Small intestine (tissue), 7 donors: ENCODE results near the gene CHRNA10. TPM values are rescaled to one million over a fixed set of nuclear protein-coding genes. Genes with fewer than 3 reads are reported as not detected.
A peak's percentile ranks its signal among the peaks of the same experiment; 100 is the strongest.
"Not testable (repeated sequence)": the region's sequence is repeated elsewhere in the genome, so short reads cannot be mapped to it uniquely, and the experiment has no call there.

Experiments
- DNase-seq, 2 donors: peaks; one replicate each; pipeline versions ENCODE4 v3.0.0 to v3.0.0-alpha.2; 2013
- FAIRE-seq: peaks from 2 replicates; lab custom pipeline; 2012; peaks lifted over from hg19 to GRCh38; lab: Jason Lieb, UNC
- H3K27ac ChIP-seq, 3 donors: one replicate each; pipeline ENCODE4 v1.5.1; 2013; ENCODE audit warnings: low read length in 2 of 3, mild to moderate bottlenecking in 2 of 3, control low read depth in 1 of 3, inconsistent platforms in 1 of 3, low read depth in 1 of 3, moderate library complexity in 1 of 3
- H3K27me3 ChIP-seq, 3 donors: one replicate each; pipeline ENCODE4 v1.6.1; 2013; ENCODE audit warnings: low read length in 3 of 3, inconsistent platforms in 1 of 3; ENCODE audit not compliant: control insufficient read depth in 3 of 3, insufficient read depth in 3 of 3
- H3K36me3 ChIP-seq, 3 donors: one replicate each; pipeline ENCODE4 v1.6.1; 2013; ENCODE audit warnings: low read length in 3 of 3, inconsistent platforms in 1 of 3, low read depth in 1 of 3, mild to moderate bottlenecking in 1 of 3, moderate library complexity in 1 of 3; ENCODE audit not compliant: control insufficient read depth in 3 of 3, insufficient read depth in 2 of 3
- H3K4me1 ChIP-seq, 3 donors: one replicate each; pipeline ENCODE4 v1.6.1; 2013; ENCODE audit warnings: low read length in 2 of 3, inconsistent platforms in 1 of 3, low read depth in 1 of 3, mild to moderate bottlenecking in 1 of 3, moderate library complexity in 1 of 3; ENCODE audit not compliant: control insufficient read depth in 3 of 3, insufficient read depth in 2 of 3
- H3K4me3 ChIP-seq, 3 donors: one replicate each; pipeline ENCODE4 v1.5.1; 2013; ENCODE audit warnings: low read length in 3 of 3, control low read depth in 1 of 3, inconsistent platforms in 1 of 3, low read depth in 1 of 3, mild to moderate bottlenecking in 1 of 3, moderate library complexity in 1 of 3
- H3K9me3 ChIP-seq, 2 donors: one replicate each; pipeline ENCODE4 v1.6.1; 2013; ENCODE audit warnings: low read depth in 1 of 2, low read length in 1 of 2; ENCODE audit not compliant: control insufficient read depth in 2 of 2, insufficient read depth in 1 of 2
- WGBS, 3 donors: extraction: QIAGEN DNeasy Blood & Tissue Kit; methylation state at CpG; one replicate each; pipeline ENCODE4 v1.1.7; 2013; 5-methylcytosine and 5-hydroxymethylcytosine counted together
- polyA plus RNA-seq, 4 donors: library from polyadenylated mRNA; stranded (reverse) in 3 of 4; unstranded in 1 of 4; fragments of 200-250 nt in 3 of 4; fragments of 120-200 nt in 1 of 4; gene quantifications; one replicate each; pipeline versions ENCODE4 v1.2.1 to v1.2.3, GENCODE V29; 2013
- donor health status: healthy with polysubstance abuse.
- donor health status: control.
- donor health status: control.
- donor health status: Bipolar disorder and iron deficiency.
- donor health status: healthy.

CHRNA10 gene
- polyA plus RNA-seq, 4 donors, result 1.0 to 2.7 (median 1.7) TPM

DNA sequence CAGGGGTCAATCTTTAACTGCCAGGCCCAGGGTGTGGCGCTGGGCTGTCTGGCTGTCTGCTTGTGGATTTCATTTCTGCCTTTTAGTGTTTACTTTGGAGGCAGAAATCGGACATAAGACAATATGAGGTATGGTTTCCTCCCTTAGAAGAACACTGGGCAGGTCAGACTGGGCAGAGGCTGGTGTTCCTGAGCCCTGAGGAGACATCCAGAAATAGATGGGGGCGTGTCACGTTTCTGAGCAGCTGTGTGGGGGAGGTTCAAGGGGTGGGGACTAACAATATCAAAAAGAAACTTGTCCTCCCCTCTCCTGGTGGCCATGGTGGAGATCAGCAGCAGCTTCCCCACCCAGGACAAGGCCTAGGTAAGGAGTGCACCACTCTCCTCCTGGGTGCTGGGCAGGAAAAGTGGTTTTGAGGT lies 26.4 kb downstream of the CHRNA10 start, which contains the start of gene ART1:
TSS of gene ART1 (plus strand) at position 312 of the 419 bp plus-strand sequence. CDS start 14,086 bp downstream, outside the sequence.
- WGBS, 3 donors, result 44 to 62% (median 60%) methylated on average over 4 of the region's 4 CpGs
- H3K27ac ChIP-seq, result no peak within 1 kb of the TSS
- no peak for FAIRE-seq

GRCh38 chr11:3643102-3643546 lies 28.1 kb downstream of the CHRNA10 start:
- not testable (repeated sequence) for DNase-seq, H3K27me3 ChIP-seq, H3K27ac ChIP-seq, H3K36me3 ChIP-seq, H3K9me3 ChIP-seq, FAIRE-seq
- H3K4me1 ChIP-seq, result peaks cover 0 to 11% (median 2%) of the 10 kb centered on the region in 3 donors
- peak overlapping the region in 1 of 3 donors; percentile 58 for H3K4me3 ChIP-seq
- 6 to 40% (median 37%) methylated on average over 10 to 11 of the region's 11 CpGs for WGBS, 3 donors

More for the DNA sequence above, 26.4 kb downstream of the CHRNA10 start, which contains the start of gene ART1:
- Histone ChIP-seq H3K36me3 (no peaks in the 10 kb centered on the region), H3K9me3 (no peaks in the 10 kb centered on the region), H3K4me1 (peaks cover 0 to 11% (median 2%) of the 10 kb centered on the region in 3 donors), H3K27me3 (peaks cover 0 to 23% (median 2%) of the 10 kb centered on the region in 3 donors), H3K4me3 (no peak within 1 kb of the TSS)
- peak in 1 of 2 donors; percentile 11 for DNase-seq

DNA sequence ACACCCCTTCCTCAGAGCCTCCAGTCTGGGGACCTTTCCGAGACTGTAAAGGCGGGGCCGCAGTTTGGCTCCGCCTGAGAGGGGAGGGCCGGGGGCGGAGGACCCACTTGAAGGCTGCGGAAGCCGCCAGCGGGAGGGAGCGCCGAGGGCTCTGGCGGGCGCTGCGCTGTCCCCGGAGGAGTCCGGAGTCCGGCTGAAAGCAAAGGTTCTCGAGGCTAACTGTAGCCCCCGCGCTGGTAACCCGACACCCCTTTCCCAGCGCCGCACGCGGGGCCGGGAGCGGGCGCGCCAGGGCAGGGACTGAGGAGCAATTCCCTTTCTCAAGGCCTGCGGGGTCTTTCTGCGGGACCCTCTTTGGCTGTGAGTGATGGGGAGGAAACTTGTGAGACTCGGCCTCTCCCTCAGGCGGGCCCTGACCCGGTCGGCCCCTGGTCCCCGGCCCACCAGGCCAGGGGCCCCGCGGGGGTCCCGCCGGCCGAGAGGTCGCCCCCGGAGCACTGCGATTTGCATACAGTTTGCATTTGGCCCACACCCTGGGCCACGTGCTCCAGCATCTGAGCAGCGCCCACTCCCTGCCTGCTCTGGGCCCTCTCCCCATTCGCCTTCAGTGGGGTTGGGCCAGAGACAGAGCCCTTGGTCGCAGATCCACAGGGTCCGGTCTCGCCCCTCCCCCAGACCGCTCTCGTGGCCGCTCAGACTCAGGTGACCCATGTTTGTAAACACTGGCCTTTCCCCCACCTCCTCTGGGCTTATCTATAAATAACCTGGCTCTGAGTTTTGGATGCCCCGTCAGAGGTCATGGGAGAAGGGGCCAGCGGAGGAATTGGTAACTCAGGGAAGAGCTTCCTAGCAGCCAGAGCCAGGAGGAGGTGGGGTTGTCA lies 28.9 kb downstream of the CHRNA10 start:
- no peak for FAIRE-seq
- DNase-seq, result peak; percentile 68 to 79
- H3K4me3 ChIP-seq, result peak overlapping the region; percentile 19 to 58 (median 21)
- no peaks in the 10 kb centered on the region for H3K9me3 ChIP-seq
- no peaks in the 10 kb centered on the region for H3K36me3 ChIP-seq
- H3K27ac ChIP-seq, result no peak overlapping the region
- H3K27me3 ChIP-seq, result peaks cover 0 to 9% (median 2%) of the 10 kb centered on the region in 3 donors
- WGBS, 3 donors, result 1 to 4% (median 1%) methylated on average over 32 to 55 of the region's 55 CpGs
- H3K4me1 ChIP-seq, result peaks cover 0 to 11% (median 2%) of the 10 kb centered on the region in 3 donors

DNA sequence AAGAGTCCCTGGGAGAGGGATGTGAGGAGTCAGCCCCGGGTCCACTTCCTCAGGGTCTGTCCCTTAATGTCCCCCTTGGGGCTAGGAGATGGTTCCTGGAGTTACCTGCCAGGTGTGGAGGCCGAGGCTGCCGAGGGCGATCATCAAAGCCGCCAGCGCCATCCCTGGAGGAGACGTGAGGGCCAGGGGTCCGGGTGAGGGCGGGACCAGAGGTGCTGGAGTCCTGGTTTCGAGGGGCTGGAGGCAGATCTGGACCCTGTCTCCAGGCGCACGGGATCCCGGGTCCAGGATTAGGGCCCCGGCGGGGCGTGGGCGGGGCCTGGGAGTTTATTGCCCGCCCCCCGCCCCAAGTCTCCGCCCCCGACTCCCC lies 29.5 kb downstream of the CHRNA10 start, which contains the start of gene ART5:
TSS of gene ART5 (minus strand) at position 292 of the 370 bp plus-strand sequence. CDS start at position 162, 130 bp downstream.
- H3K27ac ChIP-seq, result no peak within 1 kb of the TSS
- H3K4me3 ChIP-seq, result peak within 1 kb of the TSS; percentile 19 to 58 (median 21)
- no peak for DNase-seq
- WGBS, 3 donors, result 12 to 14% (median 14%) methylated on average over 19 to 21 of the region's 21 CpGs
- no peaks in the 10 kb centered on the region for H3K9me3 ChIP-seq
- no peaks in the 10 kb centered on the region for H3K36me3 ChIP-seq
- FAIRE-seq, result no peak
- peaks cover 0 to 11% (median 2%) of the 10 kb centered on the region in 3 donors for H3K4me1 ChIP-seq
- H3K27me3 ChIP-seq, result peaks cover 0 to 9% (median 2%) of the 10 kb centered on the region in 3 donors

DNA sequence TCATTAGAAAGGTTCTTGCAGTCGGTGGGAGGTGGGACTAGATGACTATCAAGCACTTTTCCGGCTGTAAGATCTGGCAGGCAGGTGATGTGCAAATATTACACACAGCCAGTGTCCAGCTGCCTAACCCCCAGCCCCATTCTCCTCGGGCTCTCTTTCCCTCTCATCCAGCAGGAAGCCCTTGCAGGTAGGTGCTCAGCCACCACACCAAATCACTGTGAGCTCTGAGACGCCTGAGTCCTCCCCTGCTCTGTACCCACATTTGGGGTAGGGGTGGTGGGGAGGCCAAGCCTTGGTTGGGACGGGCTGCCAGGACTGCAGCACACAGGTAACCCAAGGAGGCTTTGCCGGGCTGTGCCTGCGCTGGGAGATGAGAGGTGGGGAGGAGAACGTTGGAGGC lies 30.0 kb downstream of the CHRNA10 start:
- Histone ChIP-seq H3K9me3 (no peaks in the 10 kb centered on the region), H3K36me3 (no peaks in the 10 kb centered on the region), H3K27me3 (peaks cover 0 to 6% (median 2%) of the 10 kb centered on the region in 3 donors), H3K27ac (no peak overlapping the region), H3K4me1 (peaks cover 0 to 11% (median 2%) of the 10 kb centered on the region in 3 donors), H3K4me3 (no peak overlapping the region)
- FAIRE-seq (no peak), DNase-seq (no peak)
- WGBS, 3 donors, result 56 to 63% (median 60%) methylated on average over 8 of the region's 8 CpGs

GRCh38 chr11:3639841-3640240 lies 31.3 kb downstream of the CHRNA10 start:
- 92 to 96% (median 95%) methylated on average over 14 of the region's 14 CpGs for WGBS, 3 donors
- H3K36me3 ChIP-seq, result no peaks in the 10 kb centered on the region
- H3K4me1 ChIP-seq, result peaks cover 0 to 11% (median 2%) of the 10 kb centered on the region in 3 donors
- H3K9me3 ChIP-seq, result no peaks in the 10 kb centered on the region
- no peak overlapping the region for H3K27ac ChIP-seq
- H3K4me3 ChIP-seq, result no peak overlapping the region
- H3K27me3 ChIP-seq, result peaks cover 0 to 6% (median 0%) of the 10 kb centered on the region in 3 donors
- no peak for FAIRE-seq
- no peak for DNase-seq

- DNase-seq (no peak), FAIRE-seq (no peak)
- WGBS, 3 donors, result 68 to 74% (median 74%) methylated on average over 5 of the region's 5 CpGs
- Histone ChIP-seq H3K4me3 (no peak overlapping the region), H3K27ac (no peak overlapping the region), H3K36me3 (no peaks in the 10 kb centered on the region), H3K27me3 (peaks cover 0 to 6% (median 0%) of the 10 kb centered on the region in 3 donors), H3K9me3 (no peaks in the 10 kb centered on the region), H3K4me1 (peaks cover 0 to 11% (median 2%) of the 10 kb centered on the region in 3 donors)
Measured at GRCh38 chr11:3638513-3638912, 32.7 kb downstream of the CHRNA10 start.

GRCh38 chr11:3637201-3637600 lies 34.0 kb downstream of the CHRNA10 start:
- Histone ChIP-seq H3K4me1 (no peaks in the 10 kb centered on the region), H3K27me3 (no peaks in the 10 kb centered on the region), H3K4me3 (no peak overlapping the region), H3K27ac (no peak overlapping the region), H3K9me3 (no peaks in the 10 kb centered on the region), H3K36me3 (no peaks in the 10 kb centered on the region)
- 74 to 80% (median 77%) methylated on average over 13 of the region's 13 CpGs for WGBS, 3 donors
- FAIRE-seq (no peak), DNase-seq (no peak)
